Caki2 (cell line): Measurements from ENCODE around the gene FRMD6. TPM values are rescaled to one million over a fixed set of nuclear protein-coding genes. Genes with fewer than 3 reads are reported as not detected.

Source experiments
- DNase-seq: peaks from one replicate; pipeline ENCODE4 v3.0.0-alpha.2; 2015; ENCODE audit warnings: low read depth
- in situ Hi-C: cut with HindIII; loops from 2 replicates; pipeline ENCODE4 v1.10.0; 2016; ENCODE audit warnings: low sequenced_read_pairs, low pct_unique_long_range_greater_than_20kb, mixed read lengths
- total RNA-seq: library from RNA; depleted of rRNA; stranded (reverse); fragments of >200 nt; shearing (Covaris generic); gene quantifications from 2 replicates; pipeline ENCODE4 v1.2.3, GENCODE V29; 2014; ENCODE audit warnings: low replicate concordance

Gene FRMD6
- total RNA-seq, 1 experiment from 2014 or later: 11.9 TPM

DNA sequence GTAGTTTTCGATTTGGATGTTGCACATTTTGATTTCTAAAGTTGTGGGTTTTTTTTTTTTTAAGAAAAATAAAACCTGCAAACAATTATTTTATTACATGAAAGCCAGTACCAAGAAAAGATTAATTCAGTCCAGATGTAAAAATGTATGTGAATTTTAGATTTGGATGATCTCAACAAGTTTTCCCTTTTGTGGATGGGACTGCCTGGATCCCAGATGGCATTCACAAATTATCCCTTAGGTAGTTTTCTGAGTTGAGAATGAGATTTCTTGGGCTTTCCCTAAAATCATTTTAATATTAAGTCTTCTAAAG lies 2.8 kb downstream of the FRMD6 start:
- DNase-seq: no peak
- in situ Hi-C loops: no loop called here

DNA sequence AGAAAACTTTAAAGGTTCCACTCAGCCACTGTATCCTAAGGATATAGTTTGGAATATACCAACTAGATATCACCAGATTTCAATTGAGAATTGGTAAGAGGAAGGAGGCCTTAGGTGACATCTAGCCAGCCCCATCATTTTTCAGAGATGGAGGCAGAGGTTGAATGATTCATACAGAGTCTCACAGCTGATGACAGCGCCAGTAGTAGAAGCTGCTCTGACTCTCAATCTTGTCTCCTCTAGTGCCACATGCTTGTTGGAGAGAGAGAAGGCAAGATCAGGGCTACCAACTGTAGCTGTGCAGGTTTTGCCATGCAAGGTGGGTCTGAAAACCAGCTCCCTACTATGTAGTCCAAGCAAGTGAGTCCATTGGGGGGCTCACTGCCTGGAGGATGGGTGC lies 6.1 kb downstream of the FRMD6 start:
- in situ Hi-C loops: no loop called here
- no peak for DNase-seq

DNA sequence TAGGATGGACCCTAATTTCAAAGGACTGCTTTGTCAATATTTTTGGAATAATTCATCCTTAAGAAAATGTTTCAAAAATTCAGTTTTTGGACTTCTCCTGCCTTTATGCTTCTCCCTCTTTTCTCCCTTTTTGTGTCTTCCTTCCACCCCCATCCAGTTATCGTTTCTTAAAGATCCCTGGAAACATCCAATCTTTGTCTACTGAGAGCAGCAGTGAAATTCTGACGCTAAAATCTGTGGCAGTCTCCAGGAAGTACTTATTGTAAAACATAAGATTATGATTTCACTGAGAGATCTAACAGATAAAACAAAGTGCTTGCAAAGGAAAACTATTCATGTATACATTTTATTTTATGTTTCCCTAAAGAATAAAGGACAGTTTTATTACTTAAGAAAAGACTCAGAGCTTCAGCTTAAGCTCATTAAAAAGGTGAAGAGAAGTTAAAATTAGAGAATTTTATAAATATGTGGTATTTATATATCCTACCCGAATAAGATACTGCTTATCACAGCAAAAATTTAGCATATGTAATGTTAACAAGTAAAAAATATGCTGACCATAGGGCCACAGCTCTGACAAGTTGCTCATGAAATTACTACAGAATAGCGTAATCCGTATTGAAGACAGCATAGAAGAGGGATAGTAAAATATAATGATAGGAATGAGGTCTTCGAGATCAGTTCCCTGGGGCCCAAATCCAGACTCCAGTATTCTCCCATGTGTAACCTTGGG lies 6.9 kb downstream of the FRMD6 start:
- DNase-seq: no peak
- in situ Hi-C loops: no loop called here

DNA sequence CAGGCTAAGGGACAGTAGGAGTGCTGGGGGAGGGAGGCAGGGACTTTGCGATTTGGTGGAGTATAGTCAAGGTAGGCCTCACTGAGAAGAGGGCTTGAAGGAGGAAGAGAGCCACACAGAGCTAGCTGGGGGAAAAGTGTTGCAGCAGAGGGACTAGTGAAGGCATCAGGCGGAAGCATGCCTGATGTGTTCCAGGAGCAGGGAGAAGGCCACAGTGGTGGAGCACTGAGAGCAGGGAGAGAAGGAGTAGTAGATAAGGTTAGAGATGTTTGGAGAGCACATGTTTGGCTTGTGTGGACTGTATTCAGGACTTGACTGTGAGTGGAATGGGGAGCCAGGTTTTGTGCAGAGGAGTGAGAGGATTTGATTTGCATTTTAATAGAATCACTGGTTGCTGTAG lies 9.0 kb downstream of the FRMD6 start:
- in situ Hi-C loops: no loop called here
- no peak for DNase-seq

DNA sequence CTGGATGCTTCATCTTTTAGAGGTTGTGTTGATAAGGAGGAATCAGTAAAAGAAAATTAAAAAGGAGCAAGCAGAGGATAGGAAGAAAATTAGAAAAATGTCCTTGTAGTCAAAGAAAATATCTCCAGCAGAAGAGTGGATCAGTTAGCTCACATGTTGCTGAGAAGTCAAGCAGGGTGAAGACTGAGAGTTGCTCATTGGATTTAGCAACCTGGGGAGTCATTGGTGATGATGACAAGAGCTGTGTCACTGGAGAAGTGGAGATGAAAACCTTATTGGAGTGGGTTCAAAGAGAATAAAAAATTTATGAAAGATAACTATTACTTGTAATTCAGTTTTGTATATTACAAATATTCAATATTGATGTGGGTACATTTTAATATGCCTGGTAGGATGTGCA lies 9.8 kb downstream of the FRMD6 start:
- in situ Hi-C loops: no loop called here

DNA sequence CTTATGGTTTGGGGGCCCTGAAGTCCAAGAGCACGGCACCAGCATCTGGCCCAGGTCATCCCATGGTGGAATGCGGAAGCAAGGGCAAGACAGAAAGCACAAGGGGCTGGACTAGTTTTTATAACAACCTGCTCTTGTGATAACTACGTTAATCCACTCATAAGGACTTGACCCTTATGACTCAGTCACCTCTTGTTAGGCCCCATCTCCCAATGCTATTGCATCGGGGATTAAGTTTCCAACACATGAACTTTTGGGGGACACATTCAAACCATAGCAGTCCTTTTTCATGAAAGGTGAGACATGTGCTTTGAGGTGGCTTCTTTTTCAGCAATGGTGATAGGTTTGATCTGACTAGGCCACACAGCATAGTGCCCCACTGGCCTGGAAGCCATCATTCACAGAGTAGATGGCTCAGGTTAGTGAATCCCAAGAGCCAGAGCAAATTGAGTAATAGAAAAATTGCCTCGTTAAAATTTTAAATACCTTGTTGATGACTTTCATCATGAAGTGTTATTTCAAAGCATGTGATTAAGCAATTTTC lies 12.1 kb downstream of the FRMD6 start:
- in situ Hi-C loops: no loop called here
- DNase-seq: no peak

More for the DNA sequence above, 9.8 kb downstream of the FRMD6 start:
- no peak for DNase-seq

DNA sequence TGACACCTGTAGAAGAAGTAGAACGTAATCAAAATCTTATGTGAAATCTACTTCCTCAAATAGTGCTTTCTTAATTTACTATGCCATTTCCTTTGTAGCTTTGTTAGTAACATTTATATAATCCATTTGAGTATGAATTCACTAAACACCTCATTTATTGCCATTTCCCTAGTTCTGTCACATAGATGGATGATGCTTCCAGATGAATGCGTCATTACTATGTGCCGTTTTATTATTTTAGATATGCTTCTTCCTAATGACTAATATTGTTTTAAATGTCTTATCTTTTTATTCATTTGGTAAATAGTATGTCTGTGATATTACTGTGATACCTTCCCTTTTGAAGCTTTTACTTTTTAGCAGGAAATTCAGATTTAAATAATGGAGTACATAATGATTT lies 14.4 kb downstream of the FRMD6 start:
- in situ Hi-C loops: no loop called here
- no peak for DNase-seq

DNA sequence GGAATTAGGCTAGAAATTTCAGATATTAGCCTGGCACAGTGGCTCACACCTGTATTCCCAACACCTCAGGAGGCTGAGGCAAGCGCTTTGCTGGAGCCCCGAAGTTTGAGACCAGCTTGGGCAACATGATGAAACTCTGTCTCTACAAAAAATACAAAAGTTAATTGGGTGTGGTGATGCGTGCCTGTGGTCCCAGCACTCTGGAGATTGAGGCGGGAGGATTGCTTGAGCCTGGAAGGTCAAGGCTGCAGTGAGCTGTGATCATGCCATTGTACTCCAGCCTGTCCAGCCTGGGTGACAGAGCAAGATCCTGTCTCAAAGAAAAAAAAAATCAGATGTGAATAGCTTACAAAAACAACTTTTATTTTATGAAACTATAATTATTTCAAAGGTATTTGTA lies 15.1 kb downstream of the FRMD6 start:
- no peak for DNase-seq
- in situ Hi-C loops: no loop called here

DNA sequence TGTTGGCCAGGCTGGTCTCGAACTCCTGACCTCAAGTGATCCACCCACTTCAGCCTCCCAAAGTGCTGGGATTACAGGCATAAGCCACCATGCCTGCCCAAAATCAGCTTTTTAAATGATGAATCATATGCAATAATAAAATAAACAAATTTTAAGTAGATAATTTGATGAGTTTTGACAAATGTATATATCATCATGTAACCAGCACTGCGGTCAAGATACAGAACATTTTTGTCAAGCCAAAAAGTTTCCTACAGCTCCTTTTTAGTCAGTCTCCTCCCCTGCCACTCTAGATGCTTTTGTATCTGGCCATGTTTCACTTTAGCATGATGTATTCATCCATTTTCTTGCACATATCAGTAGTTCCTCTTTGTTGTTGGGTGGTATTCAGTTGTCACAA lies 17.2 kb downstream of the FRMD6 start:
- in situ Hi-C loops: no loop called here
- no peak for DNase-seq

DNA sequence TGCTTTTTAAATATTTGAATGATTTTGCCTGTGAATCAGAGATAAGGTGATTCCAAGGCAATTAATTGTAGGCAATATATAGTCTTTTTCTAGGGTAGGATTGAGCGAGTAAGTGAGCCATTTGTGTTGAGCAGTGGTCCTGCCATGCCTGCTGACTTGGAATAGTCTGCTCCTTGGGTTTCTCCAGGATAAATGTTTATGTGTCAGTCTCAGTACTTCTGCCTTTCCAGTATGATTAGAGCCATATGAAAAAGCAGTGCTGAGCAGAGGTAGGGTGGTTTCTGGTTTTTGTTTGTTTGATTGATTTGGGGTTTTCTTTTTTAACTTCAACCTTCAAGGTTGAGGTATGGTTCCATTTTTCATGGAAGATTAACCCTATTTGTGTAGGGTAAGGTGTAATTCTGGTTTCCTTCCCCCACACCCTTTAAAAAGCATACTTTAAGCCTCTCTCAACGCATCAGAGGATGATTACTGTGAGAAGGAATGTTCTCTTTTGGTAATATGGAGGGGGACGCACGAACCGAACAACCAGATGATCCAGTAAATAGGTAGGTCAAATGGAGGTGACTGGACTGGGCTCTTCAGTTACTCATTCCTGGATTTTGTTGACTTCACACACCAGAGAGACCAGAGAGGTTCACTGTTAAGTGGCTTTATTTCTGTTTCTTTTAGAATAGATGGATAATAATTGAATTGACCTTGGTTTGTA lies 22.7 kb downstream of the FRMD6 start:
- DNase-seq: no peak
- in situ Hi-C loops: no loop called here

DNA sequence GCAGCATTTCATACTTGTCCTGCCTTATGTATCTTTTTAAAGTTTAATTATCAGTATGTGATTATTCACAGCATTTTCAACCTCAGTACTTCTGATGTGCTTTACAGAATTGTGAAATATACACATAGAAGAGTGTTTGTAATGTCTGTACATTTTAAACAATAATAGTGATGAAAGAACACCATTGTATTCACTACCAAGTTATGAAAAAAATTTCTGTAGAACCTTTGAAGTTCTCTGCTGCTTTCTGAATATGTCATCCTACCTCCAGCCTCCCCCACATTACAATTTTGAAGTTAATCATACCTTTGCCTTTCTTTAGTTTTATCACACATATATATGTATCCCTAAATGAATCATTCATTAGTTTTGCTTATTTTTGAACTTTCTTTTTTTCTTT lies 24.8 kb downstream of the FRMD6 start:
- DNase-seq: no peak
- in situ Hi-C loops: no loop called here

DNA sequence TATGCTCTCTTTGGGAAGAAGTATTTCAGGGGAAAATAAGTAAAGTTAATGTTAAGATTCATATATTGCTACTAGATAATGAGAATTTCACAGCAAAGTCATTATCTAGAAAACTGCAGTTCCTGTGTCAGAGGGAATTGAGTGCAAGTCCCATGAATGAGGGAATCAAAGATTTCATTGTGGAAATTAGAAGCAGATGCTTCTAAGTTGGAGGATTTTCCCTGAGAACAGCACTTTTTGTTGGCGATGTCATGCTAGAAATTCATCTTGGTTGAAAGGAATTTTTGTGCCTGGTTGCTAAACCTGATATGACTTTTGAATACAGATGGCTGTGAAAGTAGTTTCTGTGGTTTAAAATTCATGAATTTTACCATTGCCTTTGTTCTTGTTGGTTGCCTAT lies 25.6 kb downstream of the FRMD6 start:
- in situ Hi-C loops: no loop called here
- DNase-seq: no peak

DNA sequence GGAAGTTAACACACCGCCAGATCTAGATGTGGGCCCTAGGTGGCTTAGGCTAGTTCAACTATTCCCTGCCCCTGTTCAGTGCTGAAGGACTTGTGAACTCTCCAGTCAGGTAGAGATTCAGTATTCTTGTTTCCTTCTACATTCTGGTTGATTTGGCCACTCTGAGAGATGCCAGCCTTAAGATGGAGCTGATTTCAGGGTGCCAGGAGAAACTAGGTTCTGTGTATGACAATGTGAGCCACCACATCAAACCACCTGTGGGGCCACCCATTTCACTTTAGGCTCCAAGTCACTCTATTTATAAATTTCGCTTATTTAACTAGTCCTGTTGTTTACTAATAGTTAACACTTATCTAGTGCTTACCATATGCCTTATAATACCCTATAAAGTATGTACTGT lies 26.0 kb downstream of the FRMD6 start:
- no peak for DNase-seq
- in situ Hi-C loops: no loop called here

DNA sequence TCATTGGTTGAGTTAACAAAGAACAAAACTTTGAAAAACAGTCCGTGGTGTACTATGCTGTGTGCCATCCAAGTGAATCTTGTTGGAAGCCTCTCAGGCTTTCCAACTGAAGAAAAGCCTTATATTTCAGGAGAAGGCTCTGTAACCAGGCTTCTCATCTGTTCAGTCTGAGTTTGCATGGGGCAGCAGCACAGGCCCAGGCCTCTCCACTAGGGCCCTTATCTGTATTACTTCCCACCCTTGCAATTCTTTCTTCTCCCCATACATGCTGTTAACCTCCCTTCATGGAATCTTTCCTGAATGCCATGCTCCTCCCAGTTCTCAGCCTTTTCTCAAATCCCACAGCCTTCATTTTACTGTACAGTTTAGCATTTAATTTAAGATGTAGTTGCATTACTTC lies 28.3 kb downstream of the FRMD6 start:
- no peak for DNase-seq
- in situ Hi-C loops: no loop called here

DNA sequence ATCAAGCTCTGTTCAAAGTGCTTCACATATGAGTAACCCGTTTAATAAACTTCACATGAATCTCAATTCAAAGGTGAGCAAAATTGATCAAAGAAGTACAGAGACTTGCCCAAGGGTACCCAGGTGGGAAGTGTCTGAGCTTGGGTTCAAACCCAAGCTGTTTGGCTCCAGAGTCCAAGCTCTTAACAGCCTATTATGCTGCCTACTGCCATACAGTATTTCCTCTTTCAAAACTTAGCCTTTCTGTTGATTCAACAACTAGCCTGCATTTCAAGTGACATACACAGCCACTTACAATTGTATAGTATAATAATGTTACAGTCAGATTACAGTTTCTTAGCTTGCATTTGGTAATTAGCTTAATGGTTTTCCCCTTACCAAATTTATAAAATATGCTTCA lies 29.7 kb downstream of the FRMD6 start:
- in situ Hi-C loops: no loop called here
- DNase-seq: no peak

DNA sequence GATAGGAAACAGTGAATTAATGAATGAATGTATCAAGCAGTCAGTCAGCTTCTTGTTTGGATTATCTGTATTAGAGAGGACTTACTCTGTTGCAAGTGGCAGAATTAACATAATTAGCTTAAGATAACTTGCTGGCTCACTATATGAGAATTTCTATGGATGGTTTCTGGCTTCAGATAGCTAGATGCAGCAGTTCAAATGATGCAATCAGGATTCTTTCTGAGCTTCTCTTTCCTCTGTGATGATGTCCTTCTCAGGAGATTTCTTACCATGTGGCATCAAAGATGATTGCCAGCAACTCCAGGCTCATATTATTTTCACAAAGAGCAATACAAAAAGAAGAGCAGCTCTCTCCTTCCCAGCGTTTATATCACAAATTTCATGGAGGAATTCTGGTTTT lies 30.7 kb downstream of the FRMD6 start:
- in situ Hi-C loops: no loop called here
- no peak for DNase-seq

DNA sequence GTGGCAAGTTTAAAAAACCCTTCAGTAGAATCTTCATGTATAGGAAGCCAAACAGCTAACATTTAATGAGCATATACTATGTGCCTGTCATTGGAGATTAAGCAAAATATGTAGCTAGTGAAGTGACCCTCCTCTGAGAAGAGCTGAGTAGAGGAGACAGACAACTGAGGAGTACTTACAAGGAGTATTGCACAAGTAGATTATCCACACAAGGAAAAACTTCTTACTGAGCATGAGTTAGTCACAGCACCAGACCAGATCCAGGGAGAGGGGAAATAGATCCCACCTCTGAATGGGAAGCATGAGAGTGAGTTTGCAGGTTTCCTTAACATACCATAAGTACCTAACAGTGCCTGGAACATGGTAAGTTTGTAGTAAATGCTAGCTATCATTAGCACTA lies 33.0 kb downstream of the FRMD6 start:
- in situ Hi-C loops: no loop called here
- no peak for DNase-seq

DNA sequence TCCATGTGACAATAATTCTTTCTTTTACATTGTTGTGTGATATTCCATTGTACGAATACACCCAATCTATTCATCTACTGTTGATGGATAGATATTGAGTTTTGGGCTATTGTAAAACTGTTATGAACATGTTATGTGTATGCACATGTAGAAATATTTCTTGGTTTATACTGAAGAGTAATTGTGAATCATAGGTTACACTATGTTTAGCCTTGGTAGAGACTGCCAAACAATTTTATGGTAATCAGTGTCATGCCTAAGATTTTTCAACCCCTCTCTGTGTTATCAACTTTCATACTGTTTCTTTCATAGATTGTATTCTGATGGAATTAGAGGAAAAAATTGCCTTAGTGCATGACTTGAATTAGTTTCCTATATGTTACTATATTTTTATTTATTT lies 39.5 kb downstream of the FRMD6 start:
- in situ Hi-C loops: no loop called here
- DNase-seq: no peak

DNA sequence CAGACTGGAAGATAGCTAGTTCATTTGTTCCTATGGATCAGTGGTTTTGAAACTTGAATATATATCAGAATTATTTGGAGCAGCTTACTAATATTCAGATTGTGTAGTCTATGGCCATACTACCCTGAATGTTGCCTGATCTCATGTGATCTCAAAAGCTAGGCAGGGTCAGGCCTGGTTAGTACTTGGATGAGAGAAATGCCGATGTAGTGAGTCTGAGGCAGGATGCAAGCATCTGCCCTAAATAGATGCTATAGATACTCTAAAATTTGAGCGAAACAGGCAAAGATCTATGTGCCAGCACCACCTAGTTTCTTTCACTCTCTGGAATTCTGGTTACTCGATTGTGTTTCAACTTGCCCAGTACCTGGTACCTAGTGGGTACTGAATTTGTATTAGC lies 40.9 kb downstream of the FRMD6 start:
- DNase-seq: no peak
- in situ Hi-C loops: no loop called here

DNA sequence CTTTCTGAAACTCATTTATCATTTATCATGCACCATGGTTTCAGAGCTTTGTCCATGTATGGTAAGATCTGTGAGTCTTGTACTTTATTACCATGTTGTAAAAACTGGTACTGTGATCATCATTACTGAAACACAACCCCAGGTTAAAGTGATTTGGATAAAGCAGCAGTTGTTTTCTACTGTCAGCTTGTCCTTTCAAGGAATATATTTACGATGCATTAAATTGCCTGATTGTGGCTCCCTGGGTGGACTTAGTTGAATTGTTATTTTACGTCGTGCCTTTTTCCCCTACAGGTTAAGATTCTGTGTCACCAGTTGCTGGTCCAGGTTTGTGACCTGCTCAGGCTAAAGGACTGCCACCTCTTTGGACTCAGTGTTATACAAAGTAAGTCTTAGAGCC lies 46.1 kb downstream of the FRMD6 start:
- in situ Hi-C loops: no loop called here
- no peak for DNase-seq
